Effector memory CD4-positive, alpha-beta T cell (primary cell): ENCODE results near the gene NDUFV1.
A peak's percentile ranks its signal among the peaks of the same experiment; 100 is the strongest.

ENCODE experiments used
- DNase-seq, 3 donors: peaks; one replicate each; pipeline ENCODE4 v3.0.0-alpha.2; 2020
- H3K27ac ChIP-seq: 2 replicates; pipeline ENCODE4 v1.7.0; 2013; ENCODE audit warnings: mild to moderate bottlenecking, low read length, moderate library complexity; ENCODE audit not compliant: insufficient read depth, poor library complexity, severe bottlenecking
- H3K27me3 ChIP-seq: replicated peaks from 2 replicates; pipeline ENCODE4 v1.7.0; 2013; ENCODE audit warnings: mild to moderate bottlenecking, low read length; ENCODE audit not compliant: insufficient read depth, control insufficient read depth, poor library complexity, severe bottlenecking
- H3K36me3 ChIP-seq: 2 replicates; pipeline ENCODE4 v1.7.0; 2013; ENCODE audit warnings: mild to moderate bottlenecking, low read length, moderate library complexity; ENCODE audit not compliant: control insufficient read depth, insufficient read depth
- H3K4me1 ChIP-seq: 2 replicates; pipeline ENCODE4 v1.7.0; 2013; ENCODE audit warnings: low read length, mild to moderate bottlenecking; ENCODE audit not compliant: control insufficient read depth, insufficient read depth, poor library complexity, severe bottlenecking
- H3K4me3 ChIP-seq: 2 replicates; pipeline ENCODE4 v1.7.0; 2013; ENCODE audit warnings: low read length, low read depth, mild to moderate bottlenecking; ENCODE audit not compliant: insufficient read depth, poor library complexity, severe bottlenecking
- H3K9me3 ChIP-seq: 2 replicates; pipeline ENCODE4 v1.7.0; 2013; ENCODE audit warnings: mild to moderate bottlenecking, low read length, moderate library complexity; ENCODE audit not compliant: control insufficient read depth

The NDUFV1 gene

DNA sequence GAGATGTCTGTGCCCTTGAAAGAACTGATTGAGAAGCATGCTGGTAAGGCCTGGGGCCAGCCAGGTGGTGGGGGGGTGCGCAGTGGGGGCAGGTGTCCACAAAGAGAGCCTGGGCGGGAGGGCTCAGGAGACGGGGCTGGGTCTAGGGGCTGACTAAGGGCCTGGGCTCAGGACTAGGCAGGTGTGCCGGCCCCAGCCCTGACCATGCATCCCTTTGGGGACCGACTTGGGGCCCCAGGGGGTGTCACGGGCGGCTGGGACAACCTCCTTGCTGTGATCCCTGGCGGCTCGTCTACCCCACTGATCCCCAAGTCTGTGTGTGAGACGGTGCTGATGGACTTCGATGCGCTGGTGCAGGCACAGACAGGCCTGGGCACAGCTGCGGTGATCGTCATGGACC is 4.4 kb downstream of the NDUFV1 start:
- peaks cover 36% of the 10 kb centered on the region for H3K4me1 ChIP-seq
- H3K27ac ChIP-seq: no peak overlapping the region
- no peak overlapping the region for H3K4me3 ChIP-seq
- no peaks in the 10 kb centered on the region for H3K9me3 ChIP-seq
- DNase-seq: no peak
- H3K36me3 ChIP-seq: peaks cover 41% of the 10 kb centered on the region
- H3K27me3 ChIP-seq: no peaks in the 10 kb centered on the region

DNA sequence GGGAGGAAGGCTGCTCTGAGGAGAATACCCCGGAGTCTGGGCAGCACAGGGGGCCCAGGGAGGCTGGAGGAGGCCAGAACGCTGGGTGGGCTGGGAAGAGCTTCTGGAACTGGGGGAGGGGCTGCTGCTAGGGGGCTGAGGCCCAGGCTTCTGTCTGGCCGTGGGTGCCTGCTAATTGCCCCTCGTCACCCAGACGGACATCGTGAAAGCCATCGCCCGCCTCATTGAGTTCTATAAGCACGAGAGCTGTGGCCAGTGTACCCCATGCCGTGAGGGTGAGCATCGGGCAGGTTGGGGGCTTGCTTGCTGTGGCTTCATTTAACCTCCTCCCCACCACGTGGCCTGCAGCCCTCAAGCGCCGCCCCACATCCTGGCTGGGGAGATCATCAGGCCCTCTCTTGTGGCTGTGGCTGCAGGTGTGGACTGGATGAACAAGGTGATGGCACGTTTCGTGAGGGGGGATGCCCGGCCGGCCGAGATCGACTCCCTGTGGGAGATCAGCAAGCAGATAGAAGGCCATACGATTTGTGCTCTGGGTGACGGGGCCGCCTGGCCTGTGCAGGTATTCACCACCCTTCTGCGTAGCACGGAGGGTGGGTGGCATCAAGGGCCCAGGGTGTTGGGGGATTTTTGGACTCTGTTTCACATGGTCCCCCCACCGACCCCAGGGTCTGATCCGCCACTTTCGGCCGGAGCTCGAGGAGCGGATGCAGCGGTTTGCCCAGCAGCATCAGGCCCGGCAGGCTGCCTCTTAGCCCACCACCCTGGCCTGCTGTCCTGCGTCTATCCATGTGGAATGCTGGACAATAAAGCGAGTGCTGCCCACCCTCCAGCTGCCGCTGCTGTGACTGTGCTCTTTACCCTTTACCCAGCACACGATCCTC is 5.2 kb downstream of the NDUFV1 start:
- Histone ChIP-seq H3K9me3 (no peaks in the 10 kb centered on the region), H3K4me3 (no peak overlapping the region), H3K27me3 (no peaks in the 10 kb centered on the region), H3K4me1 (peaks cover 31% of the 10 kb centered on the region), H3K27ac (no peak overlapping the region), H3K36me3 (peaks cover 41% of the 10 kb centered on the region)
- DNase-seq: no peak

DNA sequence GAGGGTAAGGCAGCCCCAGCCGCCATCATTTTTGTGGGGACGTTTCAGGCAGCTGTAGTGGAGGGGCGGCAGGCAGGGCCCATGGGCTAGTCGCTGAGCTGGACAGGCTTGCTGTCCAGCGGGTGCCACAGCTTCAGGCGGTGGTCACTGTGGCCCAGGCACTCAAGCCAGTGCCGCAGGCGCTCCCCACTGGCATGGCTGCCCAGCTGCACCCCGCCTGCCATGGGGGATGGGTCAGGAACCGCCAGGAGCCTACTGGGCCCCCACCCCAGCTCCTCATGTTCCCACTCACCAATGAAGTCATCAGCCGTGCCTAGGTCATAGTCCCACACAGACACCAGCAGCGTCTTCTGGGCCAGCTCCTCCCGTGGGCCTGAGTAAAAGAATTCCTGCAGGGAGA is 6.0 kb downstream of the NDUFV1 start:
- Histone ChIP-seq H3K27ac (peak overlapping the region; percentile 90), H3K27me3 (no peaks in the 10 kb centered on the region), H3K4me3 (no peak overlapping the region), H3K36me3 (peaks cover 41% of the 10 kb centered on the region), H3K9me3 (no peaks in the 10 kb centered on the region), H3K4me1 (peaks cover 23% of the 10 kb centered on the region)
- DNase-seq: no peak

DNA sequence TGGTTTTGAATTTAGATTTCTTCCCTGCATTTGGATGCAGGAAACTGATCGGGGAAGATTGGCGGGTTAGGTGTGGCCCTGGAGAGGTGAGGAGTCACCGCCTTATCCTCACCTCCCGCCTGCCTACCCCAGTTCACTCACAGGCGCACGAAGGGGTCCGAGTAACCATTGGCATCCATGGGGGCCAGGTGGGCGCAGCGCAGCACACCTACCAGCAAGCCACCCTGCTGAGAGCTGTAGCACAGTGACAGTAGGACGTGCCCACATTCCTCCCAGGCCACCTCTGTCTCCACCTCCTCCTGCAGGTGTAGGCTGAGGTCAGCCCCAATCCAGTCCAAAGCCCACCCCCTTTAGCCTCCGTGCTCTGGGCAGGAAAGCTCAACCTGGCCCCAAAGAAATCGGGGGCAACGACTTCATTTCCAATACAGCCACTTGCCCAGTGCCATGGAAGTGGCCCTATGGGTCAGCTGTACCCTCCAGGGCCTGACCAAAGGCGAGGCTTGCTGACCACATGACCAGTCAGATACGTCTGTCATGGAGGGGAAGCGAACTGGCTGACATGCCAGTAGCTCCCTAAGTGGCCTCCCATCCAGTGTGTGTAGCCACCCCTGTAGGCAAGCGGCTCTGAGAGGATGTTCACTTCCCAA is 6.7 kb downstream of the NDUFV1 start:
- no peaks in the 10 kb centered on the region for H3K27me3 ChIP-seq
- H3K27ac ChIP-seq: peak overlapping the region; percentile 90
- H3K36me3 ChIP-seq: peaks cover 39% of the 10 kb centered on the region
- H3K4me1 ChIP-seq: peaks cover 21% of the 10 kb centered on the region
- DNase-seq: no peak
- no peaks in the 10 kb centered on the region for H3K9me3 ChIP-seq
- H3K4me3 ChIP-seq: peak overlapping the region; percentile 36

- peak; percentile 74 to 78 (median 75) for DNase-seq
- H3K27me3 ChIP-seq: no peaks in the 10 kb centered on the region
- H3K4me1 ChIP-seq: peaks cover 21% of the 10 kb centered on the region
- H3K9me3 ChIP-seq: no peaks in the 10 kb centered on the region
- peak overlapping the region; percentile 36 for H3K4me3 ChIP-seq
- peaks cover 32% of the 10 kb centered on the region for H3K36me3 ChIP-seq
- peak overlapping the region; percentile 90 for H3K27ac ChIP-seq
These were observed 7.4 kb downstream of the NDUFV1 start for GRCh38 chr11:67613960-67614715.

- Histone ChIP-seq H3K36me3 (peaks cover 25% of the 10 kb centered on the region), H3K27me3 (no peaks in the 10 kb centered on the region), H3K4me1 (peaks cover 21% of the 10 kb centered on the region), H3K9me3 (no peaks in the 10 kb centered on the region), H3K4me3 (peak overlapping the region; percentile 36), H3K27ac (peak overlapping the region; percentile 90)
- DNase-seq: no peak
These were observed 8.3 kb downstream of the NDUFV1 start for GRCh38 chr11:67614730-67615714.

DNA sequence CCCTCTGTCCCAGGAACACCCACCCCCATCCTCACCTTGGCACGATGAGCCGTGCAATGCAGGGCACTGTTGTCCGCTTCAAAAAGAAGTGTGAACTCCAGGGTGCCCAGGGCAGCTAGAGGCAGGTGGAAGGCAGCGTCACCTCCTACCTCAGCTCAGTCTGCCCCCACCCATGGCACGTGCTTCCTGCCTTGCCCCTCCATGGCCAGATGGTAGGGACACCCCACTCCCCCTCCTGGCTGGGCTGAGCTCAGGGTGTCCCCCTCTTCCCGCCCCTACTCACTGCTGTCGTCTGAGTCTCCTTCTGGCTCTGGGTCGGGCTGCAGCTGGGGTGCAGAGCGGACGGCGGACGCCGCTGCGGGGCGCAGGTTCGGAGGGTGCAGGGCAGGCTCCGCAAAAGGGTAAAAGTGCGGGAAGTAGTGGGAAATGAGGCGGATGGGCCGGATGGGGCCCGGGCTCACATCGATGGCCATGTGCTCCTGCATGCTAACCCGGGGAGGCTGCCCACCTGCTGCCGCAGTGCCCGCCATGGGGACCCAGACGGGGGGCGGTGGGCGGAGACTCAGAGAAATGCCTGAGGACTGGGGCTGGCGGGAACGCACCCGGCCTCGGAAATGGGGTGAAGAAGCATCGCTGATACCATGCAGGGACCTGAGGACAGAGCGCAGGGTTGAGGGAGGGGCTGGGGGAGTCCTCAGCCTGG is 9.1 kb downstream of the NDUFV1 start:
- DNase-seq: no peak
- Histone ChIP-seq H3K27ac (peak overlapping the region; percentile 90), H3K4me3 (no peak overlapping the region)

DNA sequence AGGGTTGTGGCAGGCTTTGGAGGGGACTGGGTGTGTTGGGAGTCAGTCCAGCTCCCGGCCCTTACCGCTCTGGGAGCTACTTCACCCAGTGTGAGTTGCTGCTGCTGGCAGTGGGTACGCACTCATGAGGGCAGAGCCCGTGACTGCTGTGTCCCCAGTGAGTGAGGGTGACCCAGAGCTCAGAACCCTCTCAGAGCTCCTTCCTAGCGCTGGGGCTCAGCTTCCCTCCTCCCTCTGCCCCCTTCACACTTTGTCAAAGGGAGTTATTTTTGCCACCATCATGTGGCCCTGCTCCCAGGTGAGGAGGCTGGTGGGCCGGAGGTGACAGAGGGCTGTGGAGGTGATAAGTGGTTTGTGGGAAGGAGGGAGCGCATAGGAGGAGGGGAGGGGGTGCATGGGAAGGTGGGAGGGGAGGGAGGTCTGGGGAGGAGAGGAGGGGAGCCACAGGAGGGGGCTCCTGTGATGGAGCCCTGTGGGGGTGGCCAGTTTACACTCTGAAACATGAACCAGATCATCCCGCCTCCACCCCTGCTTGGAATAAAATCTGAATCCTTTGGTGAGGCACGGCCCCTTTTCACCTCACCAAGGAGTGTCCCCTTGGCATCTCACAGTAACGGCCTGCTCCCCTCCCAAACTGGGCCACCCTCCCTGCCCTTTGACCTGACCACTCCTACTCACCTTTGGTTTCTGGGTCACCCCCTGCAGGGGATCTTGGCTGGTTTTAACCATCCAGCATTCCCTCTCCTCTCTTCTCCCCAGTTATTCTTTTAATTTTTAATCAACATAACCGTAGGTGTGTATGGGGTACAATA is 9.9 kb downstream of the NDUFV1 start:
- H3K27ac ChIP-seq: no peak overlapping the region

More for the DNA sequence above, 9.1 kb downstream of the NDUFV1 start:
- H3K36me3 ChIP-seq: peaks cover 16% of the 10 kb centered on the region
- H3K27me3 ChIP-seq: no peaks in the 10 kb centered on the region
- H3K4me1 ChIP-seq: peaks cover 21% of the 10 kb centered on the region
- H3K9me3 ChIP-seq: no peaks in the 10 kb centered on the region

More for the DNA sequence above, 9.9 kb downstream of the NDUFV1 start:
- no peak for DNase-seq
- no peaks in the 10 kb centered on the region for H3K9me3 ChIP-seq
- peaks cover 21% of the 10 kb centered on the region for H3K4me1 ChIP-seq
- peaks cover 9% of the 10 kb centered on the region for H3K36me3 ChIP-seq
- H3K4me3 ChIP-seq: no peak overlapping the region
- H3K27me3 ChIP-seq: no peaks in the 10 kb centered on the region
